Hematopoietic multipotent progenitor cell (in vitro differentiated cells): Measurements from ENCODE around the gene SLC8A2. TPM values are rescaled to one million over a fixed set of nuclear protein-coding genes. Genes with fewer than 3 reads are reported as not detected.
"Not testable (repeated sequence)": the region's sequence is repeated elsewhere in the genome, so short reads cannot be mapped to it uniquely, and the experiment has no call there.

Source experiments
- DNase-seq, 3 donors: peaks; one replicate each; pipeline ENCODE4 v3.0.0-alpha.2; 2011 to 2015; ENCODE audit warnings: low read depth in 2 of 3, low spot score in 2 of 3
- total RNA-seq: library from RNA; depleted of rRNA; stranded (reverse); fragments of >200 nt; gene quantifications from one replicate; pipeline ENCODE4 v1.2.3, GENCODE V29; 2012

Gene SLC8A2
- total RNA-seq, 1 donor, result under 0.01 TPM

- DNase-seq, result no peak
These were observed 17.6 kb upstream of the SLC8A2 start for GRCh38 chr19:47489072-47489914.

- peak in 2 of 3 donors; percentile 52 to 69 for DNase-seq
These were observed 16.1 kb upstream of the SLC8A2 start for GRCh38 chr19:47487551-47488515.

- peak in 2 of 3 donors; percentile 67 to 94 for DNase-seq
These were observed 15.2 kb upstream of the SLC8A2 start for GRCh38 chr19:47486900-47487299.

- DNase-seq, result not testable (repeated sequence)
These were observed 14.5 kb upstream of the SLC8A2 start for GRCh38 chr19:47486220-47486619.

- peak in 1 of 3 donors; percentile 43 for DNase-seq
These were observed 13.5 kb upstream of the SLC8A2 start for GRCh38 chr19:47485210-47485609.

GRCh38 chr19:47483800-47484690 lies 12.4 kb upstream of the SLC8A2 start, which contains the start of gene KPTN:
KPTN (minus strand) TSS chr19:47484219; CDS start chr19:47484160, 59 bp downstream.
- DNase-seq, result peak; percentile 84 to 93 (median 91)

GRCh38 chr19:47483200-47483599 lies 11.5 kb upstream of the SLC8A2 start:
- DNase-seq, result no peak

- no peak for DNase-seq
These were observed 9.9 kb upstream of the SLC8A2 start for GRCh38 chr19:47481460-47482052.

- no peak for DNase-seq
These were observed 9.0 kb upstream of the SLC8A2 start for GRCh38 chr19:47480658-47481057.

GRCh38 chr19:47479701-47480503 lies 8.2 kb upstream of the SLC8A2 start:
- no peak for DNase-seq

GRCh38 chr19:47476438-47476972 lies 4.8 kb upstream of the SLC8A2 start:
- no peak for DNase-seq

GRCh38 chr19:47475465-47475864 lies 3.8 kb upstream of the SLC8A2 start:
- no peak for DNase-seq

GRCh38 chr19:47473336-47473735 lies 1.6 kb upstream of the SLC8A2 start:
- no peak for DNase-seq

- no peak for DNase-seq
These were observed 336 bp downstream of the SLC8A2 start for GRCh38 chr19:47471381-47471732.

- DNase-seq, result no peak
These were observed 1.1 kb downstream of the SLC8A2 start for GRCh38 chr19:47470447-47471195.

- DNase-seq, result no peak
These were observed 2.0 kb downstream of the SLC8A2 start for GRCh38 chr19:47469719-47470118.

GRCh38 chr19:47469363-47469700 lies 2.4 kb downstream of the SLC8A2 start:
- DNase-seq, result no peak

GRCh38 chr19:47467914-47468313 lies 3.8 kb downstream of the SLC8A2 start:
- DNase-seq, result no peak
